ENCODE data around the gene ATRNL1.

DNA sequence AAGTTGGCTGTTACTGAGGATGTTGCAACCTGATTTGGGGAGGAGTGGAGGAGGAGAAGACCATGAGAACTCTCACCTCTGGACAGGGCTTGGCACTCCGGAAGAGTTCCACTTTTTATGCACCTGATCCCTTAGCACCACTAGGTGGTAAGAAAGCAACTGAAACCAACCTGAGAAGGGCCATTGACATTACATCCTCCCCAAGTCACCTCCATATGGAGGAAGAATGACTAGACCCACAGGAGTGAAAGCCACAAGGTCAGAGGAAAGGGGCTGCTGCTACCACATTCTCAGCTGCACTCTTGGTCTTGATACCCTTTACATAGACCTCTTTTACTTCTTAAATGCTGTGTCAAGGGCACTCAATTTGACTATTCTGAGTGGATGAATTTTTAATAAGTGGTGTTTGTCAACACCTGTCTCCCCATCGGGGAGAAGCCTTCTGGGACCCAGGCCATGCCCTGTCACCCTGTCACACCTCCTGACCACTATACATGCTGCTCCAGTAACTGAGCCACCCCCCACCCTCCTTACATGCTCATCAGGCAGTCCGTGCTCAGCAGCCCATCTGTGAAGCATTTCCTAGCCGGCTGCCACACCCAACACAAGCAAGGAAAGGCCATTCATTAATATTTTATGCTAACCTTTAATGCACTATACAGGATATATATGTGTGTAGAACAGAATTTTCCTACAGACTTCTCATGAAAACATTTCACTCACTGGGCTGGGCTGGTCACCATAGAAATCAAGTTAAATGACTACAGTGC lies 817.0 kb downstream of the ATRNL1 start:
- TF ChIP-seq EZH2 (IDR thresholded peaks at IDR 0.05; ENCODE audit: borderline replicate concordance, low read depth, low read length, severe bottlenecking), result no peak
- TF ChIP-seq, protein P1, sequence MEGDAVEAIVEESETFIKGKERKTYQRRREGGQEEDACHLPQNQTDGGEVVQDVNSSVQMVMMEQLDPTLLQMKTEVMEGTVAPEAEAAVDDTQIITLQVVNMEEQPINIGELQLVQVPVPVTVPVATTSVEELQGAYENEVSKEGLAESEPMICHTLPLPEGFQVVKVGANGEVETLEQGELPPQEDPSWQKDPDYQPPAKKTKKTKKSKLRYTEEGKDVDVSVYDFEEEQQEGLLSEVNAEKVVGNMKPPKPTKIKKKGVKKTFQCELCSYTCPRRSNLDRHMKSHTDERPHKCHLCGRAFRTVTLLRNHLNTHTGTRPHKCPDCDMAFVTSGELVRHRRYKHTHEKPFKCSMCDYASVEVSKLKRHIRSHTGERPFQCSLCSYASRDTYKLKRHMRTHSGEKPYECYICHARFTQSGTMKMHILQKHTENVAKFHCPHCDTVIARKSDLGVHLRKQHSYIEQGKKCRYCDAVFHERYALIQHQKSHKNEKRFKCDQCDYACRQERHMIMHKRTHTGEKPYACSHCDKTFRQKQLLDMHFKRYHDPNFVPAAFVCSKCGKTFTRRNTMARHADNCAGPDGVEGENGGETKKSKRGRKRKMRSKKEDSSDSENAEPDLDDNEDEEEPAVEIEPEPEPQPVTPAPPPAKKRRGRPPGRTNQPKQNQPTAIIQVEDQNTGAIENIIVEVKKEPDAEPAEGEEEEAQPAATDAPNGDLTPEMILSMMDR (IDR thresholded peaks at IDR 0.05; ENCODE audit: borderline replicate concordance, extremely low read depth, low read length, poor library complexity, severe bottlenecking), result no peak
